A673 (cell line): ENCODE measurements around the gene TPX2. TPM values are rescaled to one million over a fixed set of nuclear protein-coding genes. Genes with fewer than 3 reads are reported as not detected.
A peak's percentile ranks its signal among the peaks of the same experiment; 100 is the strongest.

ENCODE experiments used
- BruUV-seq: library from RNA; stranded (reverse); fragments of 400-500 nt; replicated peaks from 2 replicates; lab custom pipeline; 2021; lab: Mats Ljungman, UMichigan
- CTCF ChIA-PET: fragments of 300-600 bp; sonication (Branson Sonifier 250); formaldehyde crosslinking; loops from one replicate; lab custom pipeline; 2022; ENCODE audit warnings: antibody characterized with exemption; lab: Charles Lee
- POLR2A ChIA-PET: fragments of 300-600 bp; sonication (Branson Sonifier 250); formaldehyde crosslinking; loops from one replicate; lab custom pipeline; 2022; ENCODE audit warnings: antibody characterized with exemption; ENCODE audit not compliant: low non-redundant PET; lab: Charles Lee
- DNase-seq: peaks from one replicate; pipeline ENCODE4 v3.0.0-alpha.2; 2015; ENCODE audit warnings: low spot score
- H3K27ac ChIP-seq: fragments of 200-600 bp; sonication (generic); 2 replicates; pipeline ENCODE4 v1.5.1; 2016; ENCODE audit warnings: mixed run types, low read depth, mild to moderate bottlenecking, mixed read lengths, antibody characterized with exemption, low read length; ENCODE audit not compliant: poor library complexity, severe bottlenecking
- H3K27me3 ChIP-seq: fragments of 200-600 bp; sonication (generic); replicated peaks from 2 replicates; pipeline ENCODE4 v1.6.1; 2017; ENCODE audit warnings: mixed run types, low read depth, mild to moderate bottlenecking, mixed read lengths, antibody characterized with exemption, low read length; ENCODE audit not compliant: insufficient read depth, poor library complexity
- H3K36me3 ChIP-seq: fragments of 200-600 bp; sonication (generic); 2 replicates; pipeline ENCODE4 v1.6.1; 2016; ENCODE audit warnings: mixed run types, mild to moderate bottlenecking, mixed read lengths, antibody characterized with exemption, low read length; ENCODE audit not compliant: insufficient read depth, poor library complexity, severe bottlenecking
- H3K4me1 ChIP-seq: fragments of 200-600 bp; sonication (generic); 2 replicates; pipeline ENCODE4 v1.6.1; 2017; ENCODE audit warnings: mixed run types, mild to moderate bottlenecking, mixed read lengths, antibody characterized with exemption, low read length; ENCODE audit not compliant: insufficient read depth, poor library complexity, severe bottlenecking
- H3K4me3 ChIP-seq: fragments of 200-600 bp; sonication (generic); 2 replicates; pipeline ENCODE4 v1.5.1; 2016; ENCODE audit warnings: low read depth, mixed run types, mild to moderate bottlenecking, mixed read lengths, low read length; ENCODE audit not compliant: poor library complexity, severe bottlenecking
- H3K9me3 ChIP-seq: fragments of 200-600 bp; sonication (generic); 2 replicates; pipeline ENCODE4 v1.6.1; 2016; ENCODE audit warnings: mixed run types, low read depth, mild to moderate bottlenecking, mixed read lengths, antibody characterized with exemption, low read length; ENCODE audit not compliant: poor library complexity, severe bottlenecking
- CTCF ChIP-seq: fragments of 300-800, 200-600 bp; sonication (generic); conservative IDR thresholded peaks from 2 replicates; pipeline ENCODE4 v1.5.1; 2017; ENCODE audit warnings: low read depth, mild to moderate bottlenecking, antibody characterized with exemption, low read length, moderate library complexity, mixed read lengths
- EZH2 ChIP-seq: fragments of 200-600 bp; sonication (generic); IDR thresholded peaks from 2 replicates; pipeline ENCODE4 v1.6.1; 2017; ENCODE audit warnings: borderline replicate concordance, low read depth, mild to moderate bottlenecking, mixed read lengths, antibody characterized with exemption, low read length; ENCODE audit not compliant: poor library complexity, severe bottlenecking
- intact Hi-C: fragments of 100-400 bp; cut with micrococcal nuclease; formaldehyde crosslinking; loops from one replicate; pipeline ENCODE4 v1.10.0; 2022; ENCODE audit not compliant: unreplicated experiment
- total RNA-seq: library from RNA; stranded (reverse); gene quantifications from 2 replicates; pipeline ENCODE4 v1.2.3, GENCODE V29; 2021

The TPX2 gene
- total RNA-seq, 1 experiment from 2014 or later = 187 TPM

- Histone ChIP-seq H3K27ac (no peak overlapping the region), H3K4me1 (peaks cover 38% of the 10 kb centered on the region), H3K36me3 (peaks cover 20% of the 10 kb centered on the region), H3K4me3 (no peak overlapping the region), H3K27me3 (no peaks in the 10 kb centered on the region), H3K9me3 (no peaks in the 10 kb centered on the region)
- ChIA-PET CTCF (no interaction called here), POLR2A (no interaction called here)
- BruUV-seq = no TSS peak
- DNase-seq = no peak
- TF ChIP-seq EZH2 = no peak
- no peak for TF ChIP-seq CTCF
- intact Hi-C loops = no loop called here
Observed at GRCh38 chr20:31708736-31709534, 30.2 kb upstream of the TPX2 start.

- intact Hi-C loops = no loop called here
- Histone ChIP-seq H3K4me3 (no peak overlapping the region), H3K27me3 (no peaks in the 10 kb centered on the region), H3K4me1 (peaks cover 44% of the 10 kb centered on the region), H3K27ac (no peak overlapping the region), H3K36me3 (peaks cover 20% of the 10 kb centered on the region), H3K9me3 (no peaks in the 10 kb centered on the region)
- BruUV-seq = no TSS peak
- ChIA-PET CTCF (no interaction called here), POLR2A (no interaction called here)
- TF ChIP-seq CTCF = no peak
- TF ChIP-seq EZH2 = no peak
- DNase-seq = no peak
Observed at GRCh38 chr20:31709939-31710338, 29.2 kb upstream of the TPX2 start.

- POLR2A ChIA-PET = no interaction called here
- peak overlapping the region; percentile 95 for H3K27ac ChIP-seq
- intact Hi-C loops = no loop called here
Observed at GRCh38 chr20:31710423-31711108, 28.5 kb upstream of the TPX2 start.

More at GRCh38 chr20:31710423-31711108, 28.5 kb upstream of the TPX2 start:
- Histone ChIP-seq H3K9me3 (no peaks in the 10 kb centered on the region), H3K36me3 (peaks cover 20% of the 10 kb centered on the region), H3K27me3 (no peaks in the 10 kb centered on the region), H3K4me1 (peaks cover 44% of the 10 kb centered on the region), H3K4me3 (no peak overlapping the region)
- BruUV-seq = no TSS peak
- DNase-seq = no peak
- CTCF ChIA-PET = no interaction called here
- no peak for TF ChIP-seq CTCF
- no peak for TF ChIP-seq EZH2
